BLaER1 treated with 17β-estradiol and CSF1 and Interleukin-3, amounts not matched to agents 10 nM and 100 nM (cell line): ENCODE measurements around the gene RPL29.
"Not testable (repeated sequence)": the region's sequence is repeated elsewhere in the genome, so short reads cannot be mapped to it uniquely, and the experiment has no call there.

Source experiments
- H3K27ac ChIP-seq, 11 experiments: shearing (Covaris generic); formaldehyde crosslinking; 2 replicates each; pipeline ENCODE4 v1.8.1; 2022
- H3K27me3 ChIP-seq, 11 experiments: shearing (Covaris generic); formaldehyde crosslinking; 2 replicates each; pipeline ENCODE4 v1.8.1; 2022
- H3K36me3 ChIP-seq, 11 experiments: shearing (Covaris generic); formaldehyde crosslinking; 2 replicates each; pipeline ENCODE4 v1.8.1; 2022
- H3K4me1 ChIP-seq, 10 experiments: shearing (Covaris generic); formaldehyde crosslinking; 2 replicates each; pipeline ENCODE4 v1.8.1; 2022
- H3K4me2 ChIP-seq, 11 experiments: shearing (Covaris generic); formaldehyde crosslinking; 2 replicates each; pipeline ENCODE4 v1.8.1; 2022
- H3K4me3 ChIP-seq, 10 experiments: shearing (Covaris generic); formaldehyde crosslinking; 2 replicates each; pipeline ENCODE4 v1.8.1; 2022
- H3K9ac ChIP-seq, 11 experiments: shearing (Covaris generic); formaldehyde crosslinking; 2 replicates each; pipeline ENCODE4 v1.8.1; 2022
- H3K9me3 ChIP-seq, 11 experiments: shearing (Covaris generic); formaldehyde crosslinking; replicated peaks in 1 of 11; 2 replicates each; pipeline ENCODE4 v1.8.1; 2022
- H4K20me1 ChIP-seq, 11 experiments: shearing (Covaris generic); formaldehyde crosslinking; 2 replicates each; pipeline ENCODE4 v1.8.1; 2022
- Cebpa-rat ChIP-seq, 11 experiments: shearing (Covaris generic); IDR thresholded peaks; 2 replicates each; pipeline ENCODE4 v1.8.1; 2022

Gene RPL29

DNA sequence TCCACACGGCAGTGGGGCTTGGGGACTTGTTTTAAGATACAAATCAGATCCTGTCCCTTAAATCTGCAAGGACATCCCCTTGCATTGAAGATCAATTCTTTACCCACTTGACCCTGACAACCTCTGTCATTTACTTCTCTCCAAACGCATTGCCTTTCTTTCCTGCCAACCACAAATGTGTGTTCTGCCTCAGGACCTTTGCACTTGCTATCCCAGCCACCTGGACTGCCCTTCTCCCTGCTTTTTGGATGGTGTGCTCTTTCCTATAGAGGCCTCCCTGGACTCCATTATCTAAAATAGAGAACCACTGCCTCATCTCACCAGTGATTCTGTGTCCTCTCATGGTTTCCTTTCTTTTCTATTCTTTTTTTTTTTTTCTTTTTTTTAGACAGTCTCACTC, 1.5 kb upstream of the RPL29 start:
- H3K4me3 ChIP-seq: no peak overlapping the region
- H3K36me3 ChIP-seq: peaks cover 29 to 32% (median 31%) of the 10 kb centered on the region in 11 experiments
- H3K27ac ChIP-seq: no peak overlapping the region
- no peaks in the 10 kb centered on the region for H3K27me3 ChIP-seq
- H3K4me2 ChIP-seq: no peak overlapping the region
- H3K4me1 ChIP-seq: peaks cover 28 to 52% (median 46%) of the 10 kb centered on the region in 10 experiments
- no peaks in the 10 kb centered on the region for H3K9me3 ChIP-seq
- peaks cover 20 to 29% (median 26%) of the 10 kb centered on the region in 11 experiments; a peak in 20 of 22 replicates for H4K20me1 ChIP-seq
- TF ChIP-seq Cebpa-rat (IDR thresholded peaks at IDR 0.05): no peak
- 0 out of 22 replicates have a peak overlapping the region, but pooled peaks of 1 of the 11 experiments have one; percentile 30 for H3K9ac ChIP-seq

DNA sequence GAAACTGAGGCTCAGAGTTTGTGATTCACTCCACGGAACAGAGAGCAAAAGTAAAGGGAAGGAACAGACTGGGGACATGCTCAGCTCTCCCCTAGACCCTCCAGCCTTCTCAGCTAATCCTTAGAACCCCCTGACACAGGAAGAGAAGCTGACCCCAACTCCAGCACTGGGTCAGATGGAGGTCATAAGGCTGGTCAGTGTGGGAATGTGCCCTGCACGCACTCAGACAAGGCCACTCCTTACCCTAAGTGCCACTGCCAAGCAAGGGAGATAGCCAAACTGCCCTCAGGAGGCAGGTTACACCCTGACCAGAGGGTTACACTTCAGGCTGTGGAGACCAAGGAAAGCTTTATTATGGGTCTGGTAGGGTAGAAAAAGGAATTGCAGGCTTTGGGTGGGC, 1.2 kb downstream of the RPL29 start:
- Histone ChIP-seq H3K27ac (peak overlapping the region; percentile 85 to 98 (median 95)), H3K36me3 (peaks cover 40 to 51% (median 42%) of the 10 kb centered on the region in 11 experiments), H3K9me3 (no peaks in the 10 kb centered on the region), H4K20me1 (peaks cover 35 to 56% (median 48%) of the 10 kb centered on the region in 11 experiments; a peak in 21 of 22 replicates), H3K9ac (peak overlapping the region; percentile 94 to 99 (median 97)), H3K4me1 (peaks cover 37 to 46% (median 38%) of the 10 kb centered on the region in 10 experiments), H3K4me2 (peak overlapping the region; percentile 97 to 100 (median 100)), H3K27me3 (no peaks in the 10 kb centered on the region), H3K4me3 (peak overlapping the region; percentile 75 to 97 (median 90))
- TF ChIP-seq Cebpa-rat (IDR thresholded peaks at IDR 0.05): no peak

DNA sequence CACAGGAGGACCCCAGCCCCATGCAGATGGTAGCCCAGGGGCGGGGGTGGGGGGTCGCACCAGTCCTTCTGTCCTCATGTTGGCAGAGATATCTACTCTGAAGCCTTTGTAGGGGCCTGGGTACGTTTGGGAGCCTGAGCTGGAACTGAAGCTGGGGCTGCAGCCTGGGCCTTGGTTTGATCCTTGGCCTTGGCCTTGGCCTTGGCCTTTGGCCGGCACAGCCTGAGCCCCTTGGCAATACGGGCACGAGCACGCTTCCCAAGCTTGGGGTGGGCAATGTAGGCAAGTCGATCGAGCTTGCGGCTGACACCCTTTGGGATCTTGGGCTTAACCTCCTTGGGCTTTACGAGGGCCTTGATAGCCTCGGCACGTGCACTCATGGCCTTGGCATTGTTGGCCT, 2.0 kb downstream of the RPL29 start:
- not testable (repeated sequence) for H3K27me3 ChIP-seq, H3K9me3 ChIP-seq
- Histone ChIP-seq H3K4me1 (peaks cover 37 to 46% (median 38%) of the 10 kb centered on the region in 10 experiments), H3K36me3 (peaks cover 40 to 51% (median 42%) of the 10 kb centered on the region in 11 experiments), H3K9ac (peak overlapping the region; percentile 94 to 99 (median 97); a peak in 21 of 22 replicates), H3K4me2 (peak overlapping the region; percentile 97 to 100 (median 100)), H3K4me3 (peak overlapping the region in 9 of 10 experiments; percentile 81 to 97 (median 90); a peak in 16 of 20 replicates), H4K20me1 (peaks cover 35 to 64% (median 57%) of the 10 kb centered on the region in 11 experiments; a peak in 21 of 22 replicates), H3K27ac (peak overlapping the region in 5 of 11 experiments; percentile 91 to 96 (median 95); a peak in 8 of 22 replicates)

DNA sequence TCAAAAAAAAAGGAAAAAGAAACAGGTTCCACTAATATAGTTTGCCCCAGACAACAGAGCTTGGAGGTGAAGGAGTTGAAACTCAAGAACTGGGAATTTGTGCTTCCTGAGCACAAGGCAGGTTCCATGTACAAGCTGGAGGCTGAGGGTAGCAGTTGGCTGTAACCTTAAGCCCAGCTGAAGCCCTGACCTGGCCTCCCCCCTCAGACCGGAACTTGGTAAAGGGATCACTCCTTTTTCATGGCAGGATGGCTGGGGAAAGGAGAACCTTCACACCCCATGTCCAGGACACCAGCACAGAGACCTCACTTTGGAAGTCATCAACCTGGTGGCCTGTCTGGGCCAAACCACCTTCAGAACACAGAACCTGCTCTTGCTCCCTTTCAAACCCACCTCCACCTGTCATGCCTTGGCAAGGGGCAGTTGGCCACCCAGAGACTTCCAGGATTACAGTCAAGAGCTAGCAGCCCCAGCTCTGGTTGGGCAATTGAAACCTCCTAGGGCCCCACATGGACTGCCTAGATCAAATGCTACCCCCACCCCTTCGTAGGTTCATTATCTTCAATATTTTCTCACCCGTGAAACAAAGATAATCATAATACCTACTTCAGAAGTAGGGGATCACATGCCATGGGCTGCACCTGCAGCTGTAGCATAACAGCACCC, 3.5 kb downstream of the RPL29 start:
- Histone ChIP-seq H3K27ac (peak overlapping the region in 10 of 11 experiments; percentile 3 to 96 (median 49); a peak in 13 of 22 replicates), H4K20me1 (peaks cover 35 to 79% (median 60%) of the 10 kb centered on the region in 11 experiments; a peak in 21 of 22 replicates), H3K27me3 (no peaks in the 10 kb centered on the region), H3K36me3 (peaks cover 40 to 51% (median 42%) of the 10 kb centered on the region in 11 experiments), H3K9me3 (no peaks in the 10 kb centered on the region), H3K4me2 (peak overlapping the region; percentile 65 to 100 (median 100)), H3K4me1 (peaks cover 37 to 46% (median 38%) of the 10 kb centered on the region in 10 experiments), H3K9ac (peak overlapping the region; percentile 7 to 99 (median 72); a peak in 18 of 22 replicates), H3K4me3 (peak overlapping the region in 6 of 10 experiments; percentile 19 to 94 (median 66); a peak in 8 of 20 replicates)
- TF ChIP-seq Cebpa-rat (IDR thresholded peaks at IDR 0.05): no peak

DNA sequence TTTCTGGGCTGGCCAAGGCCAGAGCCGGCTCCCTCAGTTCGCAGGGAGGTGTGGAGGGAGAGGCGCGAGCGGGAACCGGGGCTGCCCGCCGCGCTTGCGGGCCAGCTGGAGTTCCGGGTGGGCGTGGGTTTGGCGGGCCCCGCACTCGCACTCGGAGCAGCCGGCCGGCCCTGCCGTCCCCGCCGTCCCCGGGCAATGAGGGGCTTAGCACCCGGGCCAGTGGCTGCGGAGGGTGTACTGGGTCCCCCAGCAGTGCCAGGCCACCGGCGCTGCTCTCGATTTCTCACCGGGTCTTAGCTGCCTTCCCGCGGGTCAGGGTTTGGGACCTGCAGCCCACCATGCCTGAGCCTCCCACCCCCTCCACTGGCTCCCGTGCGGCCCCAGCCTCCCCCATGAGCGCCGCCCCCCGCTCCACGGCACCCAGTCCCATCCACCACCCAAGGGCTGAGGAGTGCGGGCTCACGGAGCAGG, 5.2 kb downstream of the RPL29 start:
- Histone ChIP-seq H4K20me1 (peaks cover 35 to 87% (median 60%) of the 10 kb centered on the region in 11 experiments; a peak in 21 of 22 replicates), H3K27ac (peak overlapping the region in 6 of 11 experiments; percentile 16 to 49 (median 30); a peak in 9 of 22 replicates), H3K9ac (peak overlapping the region in 4 of 11 experiments; percentile 13 to 23 (median 16); a peak in 2 of 22 replicates), H3K4me1 (peaks cover 37 to 46% (median 38%) of the 10 kb centered on the region in 10 experiments), H3K36me3 (peaks cover 40 to 51% (median 42%) of the 10 kb centered on the region in 11 experiments)
- not testable (repeated sequence) for H3K4me2 ChIP-seq, H3K9me3 ChIP-seq, H3K27me3 ChIP-seq, H3K4me3 ChIP-seq

DNA sequence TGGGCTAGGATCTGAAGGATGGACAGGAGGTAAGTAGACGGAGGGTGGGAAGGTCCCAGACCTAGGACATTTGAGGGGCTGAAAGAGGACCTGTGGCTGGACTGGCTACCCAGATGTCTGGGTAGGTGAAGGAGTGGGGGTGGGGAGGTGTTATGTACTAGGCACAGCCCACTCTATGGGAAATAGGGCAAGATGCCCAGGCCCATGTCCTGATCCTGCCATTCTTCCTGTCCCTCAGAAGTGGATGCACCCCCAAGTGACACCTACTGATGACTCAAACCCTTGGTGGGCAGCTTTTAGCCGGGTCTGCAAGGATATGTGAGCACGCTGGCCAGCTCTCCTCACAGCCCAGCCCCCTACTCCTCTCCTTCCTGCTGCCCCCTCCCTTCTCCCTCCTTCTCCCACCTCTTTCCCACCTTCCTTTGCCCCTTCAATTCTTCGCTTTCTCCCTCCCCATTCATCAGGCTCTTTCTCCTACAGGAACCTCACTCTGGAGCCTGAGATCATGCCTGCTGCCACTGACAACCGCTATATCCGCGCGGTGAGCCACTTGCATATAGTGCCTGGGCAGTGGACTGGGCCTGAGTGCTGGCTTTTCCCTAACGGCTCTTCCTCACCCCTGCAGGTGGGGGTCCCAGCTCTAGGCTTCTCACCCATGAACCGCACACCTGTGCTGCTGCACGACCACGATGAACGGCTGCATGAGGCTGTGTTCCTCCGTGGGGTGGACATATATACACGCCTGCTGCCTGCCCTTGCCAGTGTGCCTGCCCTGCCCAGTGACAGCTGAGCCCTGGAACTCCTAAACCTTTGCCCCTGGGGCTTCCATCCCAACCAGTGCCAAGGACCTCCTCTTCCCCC, 7.2 kb downstream of the RPL29 start:
- no peak overlapping the region for H3K27ac ChIP-seq
- no peak overlapping the region for H3K4me2 ChIP-seq
- peak overlapping the region in 2 of 11 experiments; percentile 13 to 29; a peak in 2 of 22 replicates for H3K9ac ChIP-seq
- H4K20me1 ChIP-seq: peaks cover 24 to 71% (median 47%) of the 10 kb centered on the region in 11 experiments; a peak in 21 of 22 replicates
- no peak for TF ChIP-seq Cebpa-rat (IDR thresholded peaks at IDR 0.05)
- H3K4me3 ChIP-seq: no peak overlapping the region
- no peaks in the 10 kb centered on the region for H3K9me3 ChIP-seq
- no peaks in the 10 kb centered on the region for H3K27me3 ChIP-seq
- peaks cover 24 to 33% (median 24%) of the 10 kb centered on the region in 11 experiments for H3K36me3 ChIP-seq
- peaks cover 33 to 48% (median 42%) of the 10 kb centered on the region in 10 experiments for H3K4me1 ChIP-seq

DNA sequence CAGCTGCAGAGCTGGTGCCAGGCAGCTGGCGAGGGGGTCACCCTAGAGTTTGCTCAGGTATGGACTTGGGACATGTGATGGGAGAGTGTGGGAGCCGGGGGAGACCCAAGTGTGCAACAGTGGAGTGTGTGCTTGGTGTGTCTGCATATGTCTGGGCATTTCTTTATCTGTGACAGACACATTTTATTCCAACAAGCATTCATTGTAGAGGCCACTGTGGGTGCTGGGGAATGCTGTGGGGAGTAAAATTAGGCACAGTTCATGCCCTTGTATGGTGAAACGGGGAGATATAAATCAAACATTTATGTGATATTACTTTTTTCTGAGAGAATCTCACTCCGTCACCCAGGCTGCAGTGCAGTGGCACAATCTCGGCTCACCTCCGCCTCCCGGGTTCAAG, 8.1 kb downstream of the RPL29 start:
- peaks cover 27 to 48% (median 35%) of the 10 kb centered on the region in 10 experiments for H3K4me1 ChIP-seq
- peak overlapping the region in 2 of 11 experiments; percentile 15 to 26; a peak in 1 of 22 replicates for H3K9ac ChIP-seq
- H3K4me3 ChIP-seq: no peak overlapping the region
- peaks cover 15 to 62% (median 38%) of the 10 kb centered on the region in 11 experiments; a peak in 21 of 22 replicates for H4K20me1 ChIP-seq
- TF ChIP-seq Cebpa-rat (IDR thresholded peaks at IDR 0.05): no peak
- no peaks in the 10 kb centered on the region for H3K9me3 ChIP-seq
- no peak overlapping the region for H3K27ac ChIP-seq
- no peaks in the 10 kb centered on the region for H3K27me3 ChIP-seq
- H3K36me3 ChIP-seq: peaks cover 14 to 23% (median 15%) of the 10 kb centered on the region in 11 experiments
- H3K4me2 ChIP-seq: no peak overlapping the region
